CD14-positive monocyte (primary cell): ENCODE measurements around the gene KRT32. TPM values are rescaled to one million over a fixed set of nuclear protein-coding genes. Genes with fewer than 3 reads are reported as not detected.

Source experiments
- DNase-seq, 3 donors: peaks; one replicate each; pipeline ENCODE4 v3.0.0-alpha.2; 2011 to 2022
- H2AFZ ChIP-seq: 2 replicates; pipeline ENCODE4 v1.6.0; 2012; ENCODE audit warnings: mild to moderate bottlenecking, low read depth, low read length, inconsistent platforms; ENCODE audit not compliant: insufficient read depth, poor library complexity, severe bottlenecking
- H3K27ac ChIP-seq, 2 donors: 1 replicate in 1 of 2; 2 replicates in 1 of 2; pipeline ENCODE4 v1.5.1; 2012 to 2013; ENCODE audit warnings: low read length in 2 of 2, control low read depth in 1 of 2, inconsistent platforms in 1 of 2, low read depth in 1 of 2, mild to moderate bottlenecking in 1 of 2
- H3K27me3 ChIP-seq, 2 donors: one replicate each; pipeline versions ENCODE4 v1.6.0 to v1.6.1; 2011 to 2013; ENCODE audit warnings: low read length in 2 of 2; ENCODE audit not compliant: control insufficient read depth in 2 of 2, insufficient read depth in 2 of 2
- H3K36me3 ChIP-seq, 2 donors: replicated peaks in 1 of 2; 1 replicate in 1 of 2; 2 replicates in 1 of 2; pipeline versions ENCODE4 v1.5.1 to v1.6.1; 2012 to 2013; ENCODE audit warnings: low read length in 2 of 2, control low read depth in 1 of 2, inconsistent platforms in 1 of 2, mild to moderate bottlenecking in 1 of 2; ENCODE audit not compliant: insufficient read depth in 2 of 2, control insufficient read depth in 1 of 2
- H3K4me1 ChIP-seq, 2 donors: 1 replicate in 1 of 2; 2 replicates in 1 of 2; pipeline versions ENCODE4 v1.5.1 to v1.6.1; 2012 to 2013; ENCODE audit warnings: low read length in 2 of 2, control low read depth in 1 of 2, inconsistent platforms in 1 of 2, mild to moderate bottlenecking in 1 of 2, moderate library complexity in 1 of 2; ENCODE audit not compliant: insufficient read depth in 2 of 2, control insufficient read depth in 1 of 2
- H3K4me2 ChIP-seq: replicated peaks from 2 replicates; pipeline ENCODE3; 2012; ENCODE audit warnings: low read length, moderate library complexity, mild to moderate bottlenecking; ENCODE audit not compliant: poor library complexity, severe bottlenecking; ENCODE audit errors: extremely low read depth
- H3K4me3 ChIP-seq, 3 experiments: fragments of 200-600 bp in 1 of 3; sonication (generic) in 1 of 3; replicated peaks in 1 of 3; 1 replicate in 2 of 3; 2 replicates in 1 of 3; pipeline ENCODE4 v1.5.1; 2011 to 2013; ENCODE audit warnings: low read length in 3 of 3, mild to moderate bottlenecking in 3 of 3, control low read depth in 2 of 3, low read depth in 2 of 3, inconsistent platforms in 1 of 3, moderate library complexity in 1 of 3
- H3K79me2 ChIP-seq: 2 replicates; pipeline ENCODE4 v1.6.0; 2012; ENCODE audit warnings: mild to moderate bottlenecking, control low read depth, inconsistent platforms, low read length, moderate library complexity; ENCODE audit not compliant: insufficient read depth
- H3K9ac ChIP-seq: 2 replicates; pipeline ENCODE4 v1.6.0; 2017; ENCODE audit warnings: low read length, mild to moderate bottlenecking; ENCODE audit not compliant: insufficient read depth, poor library complexity, severe bottlenecking
- H3K9me3 ChIP-seq, 2 donors: replicated peaks in 1 of 2; 1 replicate in 1 of 2; 2 replicates in 1 of 2; pipeline versions ENCODE4 v1.5.1 to v1.6.1; 2012 to 2013; ENCODE audit warnings: low read length in 2 of 2, control low read depth in 1 of 2; ENCODE audit not compliant: control insufficient read depth in 1 of 2, insufficient read depth in 1 of 2
- H4K20me1 ChIP-seq: 2 replicates; pipeline ENCODE4 v1.6.0; 2012; ENCODE audit warnings: mild to moderate bottlenecking, low read length, control low read depth, moderate library complexity; ENCODE audit not compliant: insufficient read depth
- H3K27ac Mint-ChIP-seq, 7 donors: one replicate each; pipeline ENCODE4 v1.8.0; 2020; ENCODE audit warnings: mild to moderate bottlenecking in 7 of 7, mixed read lengths in 7 of 7, moderate library complexity in 6 of 7, inconsistent platforms in 2 of 7
- H3K27me3 Mint-ChIP-seq, 3 donors: one replicate each; pipeline ENCODE4 v1.8.0; 2021 to 2022; ENCODE audit warnings: low read depth in 3 of 3, mild to moderate bottlenecking in 3 of 3, mixed read lengths in 3 of 3, moderate library complexity in 3 of 3, inconsistent platforms in 1 of 3
- H3K36me3 Mint-ChIP-seq, 2 donors: one replicate each; pipeline ENCODE4 v1.8.0; 2020; ENCODE audit warnings: mixed read lengths in 2 of 2, inconsistent platforms in 1 of 2, mild to moderate bottlenecking in 1 of 2
- H3K4me1 Mint-ChIP-seq: one replicate; pipeline ENCODE4 v1.8.0; 2020; ENCODE audit warnings: mild to moderate bottlenecking, mixed read lengths
- H3K4me3 Mint-ChIP-seq, 2 donors: one replicate each; pipeline ENCODE4 v1.8.0; 2020; ENCODE audit warnings: mild to moderate bottlenecking in 2 of 2, mixed read lengths in 2 of 2, moderate library complexity in 1 of 2
- H3K9me3 Mint-ChIP-seq, 7 donors: one replicate each; pipeline ENCODE4 v1.8.0; 2020 to 2022; ENCODE audit warnings: mixed read lengths in 7 of 7, mild to moderate bottlenecking in 6 of 7, moderate library complexity in 6 of 7, inconsistent platforms in 2 of 7
- WGBS: methylation state at CpG from one replicate; pipeline ENCODE4 v1.1.5; 2013; ENCODE audit warnings: missing lambda C conversion rate; ENCODE audit not compliant: insufficient coverage; 5-methylcytosine and 5-hydroxymethylcytosine counted together
- intact Hi-C, 2 donors: fragments of 100-400 bp; cut with micrococcal nuclease; formaldehyde crosslinking; loops; one replicate each; pipeline versions ENCODE4 v1.15.0 to v1.15.1; 2023
- polyA plus RNA-seq, 3 donors: library from polyadenylated mRNA; depleted of rRNA in 1 of 3; unstranded in 2 of 3; stranded (reverse) in 1 of 3; fragments of 300-500 nt in 2 of 3; fragments of >200 nt in 1 of 3; fragmentation: Illumina TruSeq in 2 of 3; gene quantifications; 1 replicate in 2 of 3; 2 replicates in 1 of 3; pipeline ENCODE4 v1.2.3, GENCODE V29; 2012 to 2021
- TF ChIP-seq, protein P1 (sequence below): fragments of 200-600 bp; IDR thresholded peaks from one replicate; pipeline ENCODE4 v1.8.0; 2022; ENCODE audit warnings: antibody characterized with exemption, mild to moderate bottlenecking

The KRT32 gene
- polyA plus RNA-seq, 3 donors = not detected

DNA sequence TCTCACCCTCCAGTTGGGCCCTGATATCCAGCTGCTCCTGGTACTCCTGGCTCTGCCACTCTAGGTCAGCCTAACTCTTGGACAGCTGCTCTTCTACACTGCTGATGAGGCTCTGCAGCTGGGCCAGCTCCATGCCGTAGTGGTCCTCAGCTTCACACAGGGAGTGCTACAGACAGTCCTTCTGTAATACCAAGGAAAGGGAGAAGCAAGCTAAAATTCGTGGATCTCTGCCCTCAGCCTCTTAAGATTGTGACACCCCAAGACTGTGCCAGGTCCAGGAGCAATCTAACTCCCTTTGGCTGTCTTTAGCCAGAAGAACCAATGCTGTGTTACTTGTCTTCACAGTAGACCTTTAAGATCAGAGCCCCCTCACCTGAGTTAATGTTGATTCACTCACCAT, 18.7 kb downstream of the KRT32 start:
- 56% methylated on average over 2 of the region's 2 CpGs for WGBS

DNA sequence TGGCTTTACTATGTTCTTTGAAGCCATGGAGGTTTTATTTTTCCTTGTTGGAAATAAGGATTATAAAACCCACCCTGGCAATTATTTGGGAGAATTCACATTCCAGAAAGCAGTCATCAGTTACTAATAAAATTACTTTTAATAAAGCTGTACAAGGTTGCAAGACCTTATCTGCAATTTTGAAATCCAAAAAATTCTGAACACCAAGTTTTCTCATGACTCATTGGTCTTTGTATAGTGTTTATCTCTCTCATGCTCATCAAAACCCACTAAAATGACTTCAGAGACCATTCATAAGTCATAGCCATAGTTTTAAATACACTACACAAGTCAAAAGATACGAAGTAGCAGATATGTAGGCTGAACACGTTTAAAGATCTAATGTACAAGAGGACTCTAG, 20.4 kb downstream of the KRT32 start:
- no peak overlapping the region for H3K27ac Mint-ChIP-seq
- DNase-seq = no peak
- no peaks in the 10 kb centered on the region for H3K9me3 ChIP-seq
- no CpG with 5 or more reads among the region's 2 CpGs for WGBS
- H3K9me3 Mint-ChIP-seq = peaks cover 0 to 4% (median 0%) of the 10 kb centered on the region in 7 donors
- H2AFZ ChIP-seq = no peak overlapping the region
- no peak overlapping the region for H3K9ac ChIP-seq
- H3K4me3 ChIP-seq = no peak overlapping the region
- peaks cover 7 to 22% (median 13%) of the 10 kb centered on the region in 3 donors for H3K27me3 Mint-ChIP-seq
- no peaks in the 10 kb centered on the region for H3K4me1 Mint-ChIP-seq
- H3K36me3 ChIP-seq = no peaks in the 10 kb centered on the region
- peaks cover 2 to 3% of the 10 kb centered on the region in 2 donors for H3K27me3 ChIP-seq
- H3K79me2 ChIP-seq = no peaks in the 10 kb centered on the region
- TF ChIP-seq, protein P1, sequence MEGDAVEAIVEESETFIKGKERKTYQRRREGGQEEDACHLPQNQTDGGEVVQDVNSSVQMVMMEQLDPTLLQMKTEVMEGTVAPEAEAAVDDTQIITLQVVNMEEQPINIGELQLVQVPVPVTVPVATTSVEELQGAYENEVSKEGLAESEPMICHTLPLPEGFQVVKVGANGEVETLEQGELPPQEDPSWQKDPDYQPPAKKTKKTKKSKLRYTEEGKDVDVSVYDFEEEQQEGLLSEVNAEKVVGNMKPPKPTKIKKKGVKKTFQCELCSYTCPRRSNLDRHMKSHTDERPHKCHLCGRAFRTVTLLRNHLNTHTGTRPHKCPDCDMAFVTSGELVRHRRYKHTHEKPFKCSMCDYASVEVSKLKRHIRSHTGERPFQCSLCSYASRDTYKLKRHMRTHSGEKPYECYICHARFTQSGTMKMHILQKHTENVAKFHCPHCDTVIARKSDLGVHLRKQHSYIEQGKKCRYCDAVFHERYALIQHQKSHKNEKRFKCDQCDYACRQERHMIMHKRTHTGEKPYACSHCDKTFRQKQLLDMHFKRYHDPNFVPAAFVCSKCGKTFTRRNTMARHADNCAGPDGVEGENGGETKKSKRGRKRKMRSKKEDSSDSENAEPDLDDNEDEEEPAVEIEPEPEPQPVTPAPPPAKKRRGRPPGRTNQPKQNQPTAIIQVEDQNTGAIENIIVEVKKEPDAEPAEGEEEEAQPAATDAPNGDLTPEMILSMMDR = no peak
- no peak overlapping the region for H3K4me2 ChIP-seq
- H3K4me1 ChIP-seq = no peaks in the 10 kb centered on the region
- no peaks in the 10 kb centered on the region for H3K36me3 Mint-ChIP-seq
- H4K20me1 ChIP-seq = no peaks in the 10 kb centered on the region
- intact Hi-C loops = no loop called here
- H3K27ac ChIP-seq = no peak overlapping the region
- H3K4me3 Mint-ChIP-seq = no peak overlapping the region

More for the DNA sequence above, 18.7 kb downstream of the KRT32 start:
- Mint-ChIP-seq H3K27me3 (peaks cover 7 to 16% (median 9%) of the 10 kb centered on the region in 3 donors), H3K4me1 (peaks cover 3% of the 10 kb centered on the region), H3K9me3 (peaks cover 0 to 4% (median 0%) of the 10 kb centered on the region in 7 donors), H3K27ac (no peak overlapping the region), H3K4me3 (no peak overlapping the region), H3K36me3 (no peaks in the 10 kb centered on the region)
- peaks cover 0 to 2% of the 10 kb centered on the region in 2 donors for H3K27me3 ChIP-seq
- no peaks in the 10 kb centered on the region for H3K36me3 ChIP-seq
- no peak for DNase-seq
- H3K4me1 ChIP-seq = no peaks in the 10 kb centered on the region
- no peak overlapping the region for H3K9ac ChIP-seq
- no peaks in the 10 kb centered on the region for H3K9me3 ChIP-seq
- TF ChIP-seq, protein P1 = no peak
- no peak overlapping the region for H3K27ac ChIP-seq
- H2AFZ ChIP-seq = no peak overlapping the region
- H3K4me2 ChIP-seq = no peak overlapping the region
- intact Hi-C loops = no loop called here
- H3K4me3 ChIP-seq = no peak overlapping the region
- no peaks in the 10 kb centered on the region for H3K79me2 ChIP-seq
- H4K20me1 ChIP-seq = no peaks in the 10 kb centered on the region
